Skin epidermis (tissue), 12 donors: ENCODE measurements around the gene ZNF385D.

Experiments used
- H3K27ac ChIP-seq, 21 experiments: fragments of 200-600 bp; sonication (generic) in 11 of 21; one replicate each; pipeline ENCODE4 v1.5.0; 2020; ENCODE audit warnings: mild to moderate bottlenecking in 3 of 21, inconsistent platforms in 2 of 21, moderate library complexity in 2 of 21
- H3K4me3 ChIP-seq, 7 experiments: fragments of 200-600 bp; sonication (generic) in 2 of 7; one replicate each; pipeline ENCODE4 v1.5.0; 2020; ENCODE audit warnings: inconsistent platforms in 2 of 7, mild to moderate bottlenecking in 2 of 7, moderate library complexity in 1 of 7

ZNF385D gene

GRCh38 chr3:21750831-21751391 is at the start of gene ZNF385D:
Gene ZNF385D (minus strand): TSS chr3:21751210. CDS start chr3:21750916, 294 bp downstream.
- Histone ChIP-seq H3K4me3 (peak within 1 kb of the TSS; percentile 9 to 41 (median 28)), H3K27ac (peak within 1 kb of the TSS in 15 of 21 experiments; percentile 14 to 83 (median 64))

GRCh38 chr3:21798356-21799088 is 47.5 kb upstream of the ZNF385D start:
- H3K4me3 ChIP-seq = no peak overlapping the region
- no peak overlapping the region for H3K27ac ChIP-seq

- Histone ChIP-seq H3K4me3 (no peak overlapping the region), H3K27ac (no peak overlapping the region)
These were observed 44.9 kb upstream of the ZNF385D start for GRCh38 chr3:21795921-21796320.

- H3K4me3 ChIP-seq = no peak overlapping the region
- peak overlapping the region in 1 of 21 experiments; percentile 44 for H3K27ac ChIP-seq
These were observed 44.3 kb upstream of the ZNF385D start for GRCh38 chr3:21795152-21795837.

- no peak overlapping the region for H3K27ac ChIP-seq
- H3K4me3 ChIP-seq = no peak overlapping the region
These were observed 43.3 kb upstream of the ZNF385D start for GRCh38 chr3:21794291-21794690.

GRCh38 chr3:21792176-21792575 is 41.2 kb upstream of the ZNF385D start:
- no peak overlapping the region for H3K27ac ChIP-seq
- H3K4me3 ChIP-seq = no peak overlapping the region

GRCh38 chr3:21791356-21791755 is 40.3 kb upstream of the ZNF385D start:
- Histone ChIP-seq H3K4me3 (no peak overlapping the region), H3K27ac (no peak overlapping the region)

GRCh38 chr3:21790466-21790865 is 39.5 kb upstream of the ZNF385D start:
- Histone ChIP-seq H3K27ac (no peak overlapping the region), H3K4me3 (no peak overlapping the region)

GRCh38 chr3:21789730-21790129 is 38.7 kb upstream of the ZNF385D start:
- Histone ChIP-seq H3K4me3 (no peak overlapping the region), H3K27ac (no peak overlapping the region)

- Histone ChIP-seq H3K4me3 (no peak overlapping the region), H3K27ac (peak overlapping the region in 1 of 21 experiments; percentile 19)
These were observed 35.4 kb upstream of the ZNF385D start for GRCh38 chr3:21786438-21786797.

GRCh38 chr3:21785765-21786437 is 34.9 kb upstream of the ZNF385D start:
- Histone ChIP-seq H3K27ac (peak overlapping the region in 1 of 21 experiments; percentile 19), H3K4me3 (no peak overlapping the region)

- no peak overlapping the region for H3K4me3 ChIP-seq
- peak overlapping the region in 2 of 21 experiments; percentile 3 to 9 for H3K27ac ChIP-seq
These were observed 32.8 kb upstream of the ZNF385D start for GRCh38 chr3:21783839-21784238.

GRCh38 chr3:21781355-21781754 is 30.3 kb upstream of the ZNF385D start:
- Histone ChIP-seq H3K27ac (no peak overlapping the region), H3K4me3 (no peak overlapping the region)

GRCh38 chr3:21779909-21780308 is 28.9 kb upstream of the ZNF385D start:
- Histone ChIP-seq H3K4me3 (no peak overlapping the region), H3K27ac (no peak overlapping the region)

GRCh38 chr3:21778715-21779114 is 27.7 kb upstream of the ZNF385D start:
- Histone ChIP-seq H3K27ac (no peak overlapping the region), H3K4me3 (no peak overlapping the region)

- no peak overlapping the region for H3K4me3 ChIP-seq
- H3K27ac ChIP-seq = no peak overlapping the region
These were observed 26.8 kb upstream of the ZNF385D start for GRCh38 chr3:21777821-21778220.

GRCh38 chr3:21766002-21766401 is 15.0 kb upstream of the ZNF385D start:
- Histone ChIP-seq H3K4me3 (no peak overlapping the region), H3K27ac (no peak overlapping the region)

GRCh38 chr3:21755896-21756295 is 4.9 kb upstream of the ZNF385D start:
- H3K4me3 ChIP-seq = no peak overlapping the region
- H3K27ac ChIP-seq = no peak overlapping the region

GRCh38 chr3:21754839-21755238 is 3.8 kb upstream of the ZNF385D start:
- Histone ChIP-seq H3K4me3 (no peak overlapping the region), H3K27ac (no peak overlapping the region)

GRCh38 chr3:21752749-21753347 is 1.8 kb upstream of the ZNF385D start:
- no peak overlapping the region for H3K27ac ChIP-seq

More at GRCh38 chr3:21752749-21753347, 1.8 kb upstream of the ZNF385D start:
- H3K4me3 ChIP-seq = no peak overlapping the region
